Stimulated activated CD8-positive, alpha-beta memory T cell treated with anti-CD3 and anti-CD28 coated beads, Interleukin-7, amount 100 ng/mL, for 4 hours (primary cell): Measurements from ENCODE around the gene GABRG3.
"Not testable (repeated sequence)": the region's sequence is repeated elsewhere in the genome, so short reads cannot be mapped to it uniquely, and the experiment has no call there.

Experiments used
- DNase-seq, 2 donors: peaks; one replicate each; pipeline ENCODE4 v3.0.0-alpha.2; 2020; ENCODE audit warnings: low read depth in 2 of 2

Gene GABRG3

GRCh38 chr15:27176785-27177406, 205.9 kb downstream of the GABRG3 start:
- DNase-seq = no peak

GRCh38 chr15:27179789-27180188, 208.8 kb downstream of the GABRG3 start:
- no peak for DNase-seq

- DNase-seq = no peak
Observed at GRCh38 chr15:27182561-27183110, 211.7 kb downstream of the GABRG3 start.

GRCh38 chr15:27183201-27183600, 212.2 kb downstream of the GABRG3 start:
- no peak for DNase-seq

- not testable (repeated sequence) for DNase-seq
Observed at GRCh38 chr15:27191515-27191914, 220.5 kb downstream of the GABRG3 start.

- DNase-seq = no peak
Observed at GRCh38 chr15:27196691-27197090, 225.7 kb downstream of the GABRG3 start.

- no peak for DNase-seq
Observed at GRCh38 chr15:27201425-27201824, 230.4 kb downstream of the GABRG3 start.

- DNase-seq = no peak
Observed at GRCh38 chr15:27210176-27210575, 239.2 kb downstream of the GABRG3 start.

GRCh38 chr15:27214032-27214431, 243.1 kb downstream of the GABRG3 start:
- DNase-seq = no peak

- no peak for DNase-seq
Observed at GRCh38 chr15:27214961-27215360, 244.0 kb downstream of the GABRG3 start.

GRCh38 chr15:27218426-27218825, 247.4 kb downstream of the GABRG3 start:
- DNase-seq = no peak

- no peak for DNase-seq
Observed at GRCh38 chr15:27219636-27220035, 248.7 kb downstream of the GABRG3 start.

- DNase-seq = no peak
Observed at GRCh38 chr15:27220199-27220598, 249.2 kb downstream of the GABRG3 start.

- DNase-seq = no peak
Observed at GRCh38 chr15:27222479-27222878, 251.5 kb downstream of the GABRG3 start.

GRCh38 chr15:27223179-27223578, 252.2 kb downstream of the GABRG3 start:
- DNase-seq = no peak

- no peak for DNase-seq
Observed at GRCh38 chr15:27231811-27232210, 260.8 kb downstream of the GABRG3 start.

- DNase-seq = no peak
Observed at GRCh38 chr15:27232876-27233275, 261.9 kb downstream of the GABRG3 start.

- DNase-seq = no peak
Observed at GRCh38 chr15:27234593-27234992, 263.6 kb downstream of the GABRG3 start.

GRCh38 chr15:27235161-27235560, 264.2 kb downstream of the GABRG3 start:
- DNase-seq = no peak

- no peak for DNase-seq
Observed at GRCh38 chr15:27235681-27236080, 264.7 kb downstream of the GABRG3 start.

- no peak for DNase-seq
Observed at GRCh38 chr15:27237319-27237939, 266.4 kb downstream of the GABRG3 start.

GRCh38 chr15:27238209-27238608, 267.2 kb downstream of the GABRG3 start:
- no peak for DNase-seq

- no peak for DNase-seq
Observed at GRCh38 chr15:27238707-27239423, 267.9 kb downstream of the GABRG3 start.
